ENCODE data around the gene GAB2. TPM values are rescaled to one million over a fixed set of nuclear protein-coding genes. Genes with fewer than 3 reads are reported as not detected.

The GAB2 gene
- total and polyA plus RNA-seq, 2 of the 4 experiments (the other 2 are of a cell fraction) = 3.3 to 5.9 TPM

- BruUV-seq (replicated peaks) = no TSS peak
- no peak overlapping the region for H3K18ac ChIP-seq (ENCODE audit: low read depth, low read length)
- H3K27me3 ChIP-seq (ENCODE audit: control insufficient read depth, insufficient read depth, low read length) = no peaks in the 10 kb centered on the region
- H3K4me3 ChIP-seq (ENCODE audit: insufficient read depth, low read depth, low read length) = no peak overlapping the region
- H2AFZ ChIP-seq (replicated peaks; ENCODE audit: low read length, poor library complexity) = no peak overlapping the region
- no peak overlapping the region for H4K5ac ChIP-seq (ENCODE audit: low read depth, low read length)
- ATAC-seq (ENCODE audit: low read depth) (no peak), DNase-seq (no peak)
- peaks cover 7 to 19% of the 10 kb centered on the region in 2 experiments; a peak in 3 of 4 replicates for H3K79me1 ChIP-seq (ENCODE audit: low read depth in 1 of 2, low read length in 2 of 2)
- no peak overlapping the region for H3K14ac ChIP-seq (replicated peaks; ENCODE audit: low read depth, low read length)
- no peaks in the 10 kb centered on the region; the same call in 1 of the 2 replicates for H4K20me1 ChIP-seq (ENCODE audit: insufficient read depth, low read length)
- no peak overlapping the region for H2AK9ac ChIP-seq (replicated peaks; ENCODE audit: low read depth, low read length, poor library complexity)
- no peak overlapping the region for H3K56ac ChIP-seq (ENCODE audit: extremely low read depth, insufficient read depth, low read length)
- H3K36me3 ChIP-seq (ENCODE audit: control insufficient read depth, insufficient read depth, low read length) = no peaks in the 10 kb centered on the region
- no peak overlapping the region for H4K8ac ChIP-seq (ENCODE audit: low read depth in 2 of 2, low read length in 2 of 2)
- H3K4me2 ChIP-seq (ENCODE audit: low read depth, low read length) = no peak overlapping the region
- H3K4me1 ChIP-seq (ENCODE audit: control insufficient read depth, insufficient read depth, low read length) = no peaks in the 10 kb centered on the region
- H3K23ac ChIP-seq (ENCODE audit: low read depth, low read length) = no peak overlapping the region
- in situ Hi-C loops (cut with MboI; ENCODE audit: low sequenced_read_pairs) (no loop called here), dilution Hi-C loops (cut with HindIII; ENCODE audit: low sequenced_read_pairs, unreplicated experiment) (no loop called here), intact Hi-C loops (cut with micrococcal nuclease) (no loop called here)
- H3K9me3 ChIP-seq (ENCODE audit: control insufficient read depth, insufficient read depth, low read length) = no peaks in the 10 kb centered on the region
- no peak overlapping the region for H2BK5ac ChIP-seq (ENCODE audit: low read depth, low read length, poor library complexity, severe bottlenecking)
- no peak overlapping the region for H2BK15ac ChIP-seq (ENCODE audit: low read depth, low read length)
- CTCF ChIA-PET = interaction anchor here (1.1 kb wide), 1 partner anchor 21 kb away, joined by 4 read pairs; no protein-coding TSS in a partner anchor
- no peak overlapping the region for H3K9ac ChIP-seq (ENCODE audit: low read depth, low read length)
- WGBS, 2 experiments (ENCODE audit: extremely low coverage in 2 of 2, insufficient read length in 1 of 2) = no CpG with 5 or more reads among the region's 2 CpGs
- no peaks in the 10 kb centered on the region for H3K9me1 ChIP-seq (ENCODE audit: insufficient read depth, low read length)
- H3K4ac ChIP-seq (ENCODE audit: low read depth, low read length) = no peak overlapping the region
- POLR2A ChIA-PET (ENCODE audit: unreplicated experiment) = no interaction called here
- H2AK5ac ChIP-seq (ENCODE audit: low read depth, low read length) = no peak overlapping the region
- H4K91ac ChIP-seq (ENCODE audit: insufficient read depth, low read depth, low read length) = no peak overlapping the region
- no peak overlapping the region for H3K27ac ChIP-seq (ENCODE audit: insufficient read depth, low read length)
- TF ChIP-seq MAFK (IDR thresholded peaks at IDR 0.05; ENCODE audit: low read depth, low read length) (no peak), ELK1 (IDR thresholded peaks at IDR 0.05; ENCODE audit: borderline replicate concordance, low read depth, low read length) (no peak), USF2 (IDR thresholded peaks at IDR 0.05; ENCODE audit: low read depth, low read length) (no peak), CEBPB (IDR thresholded peaks at IDR 0.05; ENCODE audit: low read depth, low read length) (no peak), RCOR1 (IDR thresholded peaks at IDR 0.05; ENCODE audit: insufficient replicate concordance, low read length) (no peak), CTCF (conservative IDR thresholded peaks at IDR 0.05; ENCODE audit: low read depth, low read length) (no peak), CHD1 (IDR thresholded peaks at IDR 0.05; ENCODE audit: low read depth, low read length) (no peak), POLR2A (IDR thresholded peaks at IDR 0.05; ENCODE audit: low read depth, low read length) (no peak), SMC3 (IDR thresholded peaks at IDR 0.05; ENCODE audit: low read depth, low read length) (no peak), NFE2L2 (IDR thresholded peaks at IDR 0.05; ENCODE audit: low read depth, low read length) (no peak), MXI1 (IDR thresholded peaks at IDR 0.05; ENCODE audit: borderline replicate concordance, low read depth, low read length) (no peak), FOS (IDR thresholded peaks at IDR 0.05; ENCODE audit: low read depth, low read length) (no peak), RFX5 (IDR thresholded peaks at IDR 0.05; ENCODE audit: low read depth, low read length) (no peak), BHLHE40 (IDR thresholded peaks at IDR 0.05; ENCODE audit: low read depth, low read length) (no peak), MAZ (IDR thresholded peaks at IDR 0.05; ENCODE audit: borderline replicate concordance, low read depth, low read length) (no peak), RAD21 (IDR thresholded peaks at IDR 0.05; ENCODE audit: low read length) (no peak)
- H2BK20ac ChIP-seq (ENCODE audit: low read depth, low read length) = no peak overlapping the region
- H2BK120ac ChIP-seq (ENCODE audit: low read depth, low read length) = no peak overlapping the region
Measured at GRCh38 chr11:78343303-78343702, 74.3 kb downstream of the GAB2 start.

Data from IMR-90 (cell line).